K562 (cell line): ENCODE results near the gene OTOP3. TPM values are rescaled to one million over a fixed set of nuclear protein-coding genes. Genes with fewer than 3 reads are reported as not detected.

ENCODE experiments used
- ATAC-seq: fragments of 200-7000 bp; cut with Tn5 transposase; 3 replicates; pipeline ENCODE4 v1.9.1; 2020; ENCODE audit warnings: moderate library complexity
- BruUV-seq: library from RNA; stranded (reverse); fragments of 400-500 nt; replicated peaks from 2 replicates; lab custom pipeline; 2021; lab: Mats Ljungman, UMichigan
- CTCF ChIA-PET: fragments of 300-600 bp; formaldehyde crosslinking; extraction: SDS; loops from one replicate; lab custom pipeline; 2021; ENCODE audit warnings: low intra/inter-chr PET ratio; lab: Yijun Ruan, JAX
- POLR2A ChIA-PET: fragments of 300-600, 350-650 bp; sonication (Branson Sonifier 250); formaldehyde crosslinking; extraction: SDS; loops from one replicate; lab custom pipeline; 2021; ENCODE audit warnings: antibody characterized with exemption, inconsistent platforms; lab: Yijun Ruan, JAX
- DNase-seq, 4 experiments: peaks; one replicate each; pipeline versions ENCODE4 v3.0.0 to v3.0.0-alpha.2; 2011 to 2018; ENCODE audit warnings: low spot score in 3 of 4, mixed read lengths in 3 of 4; ENCODE audit errors: extremely low read depth in 1 of 4
- FAIRE-seq: peaks from 2 replicates; lab custom pipeline; 2011; peaks lifted over from hg19 to GRCh38; lab: Jason Lieb, UNC
- H2AFZ ChIP-seq: 2 replicates; pipeline ENCODE4 v1.6.0; 2011; ENCODE audit warnings: low read depth, low read length, control low read depth, inconsistent platforms
- H3K27ac ChIP-seq: fragments of 200-600 bp; 3 replicates; pipeline ENCODE4 v1.8.0; 2011; ENCODE audit warnings: low read depth, mild to moderate bottlenecking, control low read depth, inconsistent platforms, low read length, moderate library complexity, mixed read lengths; ENCODE audit errors: extremely low read depth
- H3K27me3 ChIP-seq, 2 experiments: fragments of 300-600 bp in 1 of 2; 2 replicates in 1 of 2; 3 replicates in 1 of 2; pipeline versions ENCODE4 v1.6.0 to v1.8.0; 2011; ENCODE audit warnings: inconsistent platforms in 2 of 2, low read length in 2 of 2, mild to moderate bottlenecking in 1 of 2, mixed read lengths in 1 of 2, moderate library complexity in 1 of 2; ENCODE audit not compliant: control insufficient read depth in 2 of 2, insufficient read depth in 2 of 2
- H3K36me3 ChIP-seq: fragments of 300-600 bp; 3 replicates; pipeline ENCODE4 v1.8.0; 2011; ENCODE audit warnings: mild to moderate bottlenecking, low read length, inconsistent platforms; ENCODE audit not compliant: control insufficient read depth, insufficient read depth
- H3K4me1 ChIP-seq, 2 experiments: fragments of 200-600 bp in 1 of 2; replicated peaks in 1 of 2; 2 replicates in 1 of 2; 3 replicates in 1 of 2; pipeline versions ENCODE4 v1.5.1 to v1.8.0; 2011; ENCODE audit warnings: inconsistent platforms in 2 of 2, low read length in 2 of 2, mild to moderate bottlenecking in 1 of 2, mixed read lengths in 1 of 2, moderate library complexity in 1 of 2; ENCODE audit not compliant: control insufficient read depth in 2 of 2, insufficient read depth in 2 of 2
- H3K4me2 ChIP-seq: 2 replicates; pipeline ENCODE4 v1.6.1; 2011; ENCODE audit warnings: low read length, control low read depth, inconsistent platforms, mixed read lengths; ENCODE audit not compliant: insufficient read depth
- H3K4me3 ChIP-seq: fragments of 200-600 bp; sonication (generic), shearing (Covaris generic); 2 replicates; pipeline ENCODE4 v1.5.1; 2016; ENCODE audit warnings: control low read depth, inconsistent platforms
- H3K79me2 ChIP-seq: fragments of 200-600 bp; 3 replicates; pipeline ENCODE4 v1.8.0; 2011; ENCODE audit warnings: low read length, inconsistent platforms; ENCODE audit not compliant: control insufficient read depth, insufficient read depth
- H3K9ac ChIP-seq, 2 experiments: 2 replicates each; pipeline versions ENCODE4 v1.6.0 to v1.6.1; 2011; ENCODE audit warnings: low read depth in 2 of 2, low read length in 2 of 2, control low read depth in 1 of 2, inconsistent platforms in 1 of 2, mild to moderate bottlenecking in 1 of 2, mixed read lengths in 1 of 2; ENCODE audit not compliant: insufficient read depth in 1 of 2
- H3K9me1 ChIP-seq: one replicate; pipeline ENCODE4 v1.6.0; 2011; ENCODE audit warnings: inconsistent platforms, mild to moderate bottlenecking, low read length, moderate library complexity; ENCODE audit not compliant: control insufficient read depth, insufficient read depth
- H3K9me3 ChIP-seq: replicated peaks from 2 replicates; pipeline ENCODE4 v1.5.1; 2011; ENCODE audit warnings: low read depth, low read length, inconsistent platforms; ENCODE audit not compliant: control insufficient read depth, insufficient read depth
- H4K20me1 ChIP-seq: replicated peaks from 2 replicates; pipeline ENCODE4 v1.6.1; 2011; ENCODE audit warnings: low read length, inconsistent platforms, mixed read lengths; ENCODE audit not compliant: control insufficient read depth, insufficient read depth
- ARID2 ChIP-seq: fragments of 450-650 bp; IDR thresholded peaks from 2 replicates; pipeline ENCODE4 v1.6.1; 2017; ENCODE audit warnings: antibody characterized with exemption, mild to moderate bottlenecking
- CEBPG ChIP-seq, 3 experiments: fragments of 200-800 bp in 1 of 3; sonication (Bioruptor generic) in 1 of 3; sonication (generic) in 1 of 3; formaldehyde crosslinking in 1 of 3; IDR thresholded peaks in 2 of 3; conservative IDR thresholded peaks in 1 of 3; 2 replicates each; pipeline versions ENCODE4 v1.6.1 to v1.8.0; 2016 to 2022; ENCODE audit warnings: missing compliant biosample characterization in 2 of 3, missing genetic modification characterization in 2 of 3, mild to moderate bottlenecking in 1 of 3, missing genetic modification reagents in 1 of 3
- GATA2 ChIP-seq: sonication (generic); formaldehyde crosslinking; IDR thresholded peaks from 2 replicates; pipeline ENCODE4 v1.4.0; 2020; ENCODE audit warnings: mild to moderate bottlenecking, missing genetic modification reagents
- HSF4 ChIP-seq: fragments of 250-450 bp; sonication (Bioruptor Pico); IDR thresholded peaks from 2 replicates; pipeline ENCODE4 v2.1.2; 2022; ENCODE audit warnings: mild to moderate bottlenecking, moderate library complexity, borderline replicate concordance
- IRF2 ChIP-seq: sonication (generic); formaldehyde crosslinking; IDR thresholded peaks from 2 replicates; pipeline ENCODE4 v1.8.1; 2022; ENCODE audit warnings: mild to moderate bottlenecking, missing genetic modification reagents
- KLF6 ChIP-seq: fragments of 250-450 bp; sonication (Bioruptor Pico); IDR thresholded peaks from 2 replicates; pipeline ENCODE4 v1.4.0; 2020; ENCODE audit warnings: mild to moderate bottlenecking, moderate library complexity, borderline replicate concordance
- L3MBTL2 ChIP-seq: fragments of 450-650 bp; IDR thresholded peaks from 2 replicates; pipeline ENCODE4 v1.6.1; 2016; ENCODE audit warnings: mild to moderate bottlenecking, moderate library complexity
- POLR2AphosphoS2 ChIP-seq: IDR thresholded peaks from 2 replicates; pipeline ENCODE4 v1.6.1; 2012; ENCODE audit warnings: low read length, improper control_type of control experiment
- SNIP1 ChIP-seq: fragments of 450-650 bp; IDR thresholded peaks from 2 replicates; pipeline ENCODE4 v1.7.1; 2017; ENCODE audit warnings: low read depth, mild to moderate bottlenecking
- ZNF124 ChIP-seq: sonication (generic); formaldehyde crosslinking; IDR thresholded peaks from 2 replicates; pipeline ENCODE4 v1.8.1; 2022; ENCODE audit warnings: missing genetic modification reagents
- ZNF174 ChIP-seq: fragments of 250-450 bp; sonication (Bioruptor Pico); IDR thresholded peaks from 2 replicates; pipeline ENCODE4 v1.4.0; 2020; ENCODE audit warnings: mild to moderate bottlenecking
- ZNF707 ChIP-seq: fragments of 250-450 bp; sonication (Bioruptor Pico); conservative IDR thresholded peaks from 2 replicates; pipeline ENCODE4 v1.8.0; 2022; ENCODE audit warnings: inconsistent platforms, mild to moderate bottlenecking, moderate library complexity
- ZSCAN32 ChIP-seq: fragments of 450-650 bp; formaldehyde crosslinking; IDR thresholded peaks from 2 replicates; pipeline ENCODE4 v1.4.0; 2020; ENCODE audit warnings: mild to moderate bottlenecking, moderate library complexity
- WGBS: fragments of 100-300 bp; shearing (Covaris generic); methylation state at CpG from one replicate; pipeline ENCODE4 v1.1.6; 2016; ENCODE audit warnings: low coverage, mixed read lengths; ENCODE audit not compliant: insufficient coverage; ENCODE audit errors: missing lambda C conversion rate; 5-methylcytosine and 5-hydroxymethylcytosine counted together
- in situ Hi-C: fragments of 300-500 bp; cut with MboI; formaldehyde crosslinking; loops from 4 replicates; pipeline ENCODE4 v1.15.0; 2018; ENCODE audit warnings: inconsistent platforms, mixed read lengths
- intact Hi-C: fragments of 100-400 bp; cut with micrococcal nuclease; formaldehyde crosslinking; loops from 2 replicates; pipeline ENCODE4 v1.14.2; 2022
- polyA plus RNA-seq, 8 experiments: library from polyadenylated mRNA; depleted of rRNA in 4 of 8; stranded (reverse) in 5 of 8; unstranded in 3 of 8; fragments of >200 nt; fragmentation: Nextera tagmentation in 2 of 8; fragmentation: Illumina TruSeq in 1 of 8; extraction: Ambion mirVana in 2 of 8; extraction: Trizol in 1 of 8; gene quantifications; 2 replicates each; pipeline versions ENCODE4 v1.2.1 to v1.2.3, GENCODE V29; 2011 to 2014; ENCODE audit warnings: inconsistent platforms in 1 of 8, missing spikeins in 1 of 8
- total RNA-seq, 7 experiments: library from RNA; depleted of rRNA in 6 of 7; stranded (reverse); fragments of >200 nt in 6 of 7; fragmentation: Illumina TruSeq in 2 of 7; extraction: Trizol in 2 of 7; gene quantifications; 2 replicates each; pipeline versions ENCODE4 v1.2.1 to v1.2.3, GENCODE V29; 2011 to 2021; ENCODE audit warnings: low replicate concordance in 1 of 7
- TF ChIP-seq, protein P1 (sequence below), 2 experiments: fragments of 450-650 bp; IDR thresholded peaks; 2 replicates each; pipeline ENCODE4 v1.6.1; 2018; ENCODE audit warnings: mild to moderate bottlenecking in 2 of 2, low read depth in 1 of 2; ENCODE audit not compliant: partially characterized antibody in 2 of 2

Gene OTOP3
- total and polyA plus RNA-seq, 9 of the 15 experiments (the other 6 are each of a cell fraction or from before 2014, with no cell fraction given) = not detected

DNA sequence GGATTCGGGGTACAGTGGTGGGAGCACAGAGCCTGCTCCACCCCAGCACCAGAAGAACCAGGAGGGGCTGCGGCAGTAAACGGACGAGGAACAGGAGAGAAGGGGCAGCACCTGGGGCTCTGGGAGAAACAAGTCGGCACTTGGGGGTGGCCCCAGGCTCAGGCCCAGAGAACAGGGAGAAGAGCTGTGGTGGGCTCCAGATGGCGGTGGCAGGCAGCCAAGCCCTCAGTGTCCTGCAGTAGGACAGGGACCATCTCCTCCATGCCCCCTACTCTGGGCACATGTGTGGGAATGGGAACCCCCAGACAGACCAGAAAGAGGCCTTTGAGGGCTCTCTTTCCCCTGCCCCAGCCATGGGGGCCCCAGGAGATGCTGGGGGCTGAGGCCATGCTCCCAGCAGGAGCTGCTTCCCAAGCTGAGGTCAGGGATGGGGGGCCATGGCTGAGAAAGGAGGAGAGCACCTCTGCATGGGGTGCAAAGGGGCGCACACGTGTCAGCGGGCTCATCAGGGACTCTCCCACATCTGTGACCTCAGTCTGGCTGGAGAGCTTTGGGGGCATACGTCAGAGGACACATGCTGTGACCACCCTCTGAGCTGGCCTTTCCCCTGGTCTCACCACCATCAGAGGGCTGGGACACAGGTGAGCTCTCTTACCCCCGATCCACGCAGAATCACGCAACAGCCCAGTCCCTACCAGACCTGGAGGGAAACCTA lies 19.4 kb upstream of the OTOP3 start:
- H3K9me1 ChIP-seq = no peaks in the 10 kb centered on the region
- no peak for DNase-seq
- no peaks in the 10 kb centered on the region for H3K79me2 ChIP-seq
- no peak overlapping the region for H2AFZ ChIP-seq
- in situ Hi-C loops = no loop called here
- intact Hi-C loops = no loop called here
- no peak for FAIRE-seq
- H3K4me2 ChIP-seq = no peak overlapping the region
- TF ChIP-seq IRF2 (CRISPR knock-in tag) (no peak), HSF4 (no peak), POLR2AphosphoS2 (no peak), ZNF124 (CRISPR knock-in tag) (no peak), ZSCAN32 (no peak), SNIP1 (no peak), CEBPG (CRISPR knock-in tag; IDR thresholded peaks at IDR 0.05) (no peak), CEBPG (tag; conservative IDR thresholded peaks at IDR 0.05 in 1 of 2, IDR thresholded peaks at IDR 0.05 in 1 of 2) (no peak), GATA2 (CRISPR knock-in tag) (no peak), ARID2 (no peak), ZNF707 (CRISPR knock-in tag) (no peak), KLF6 (CRISPR knock-in tag) (no peak), ZNF174 (no peak), L3MBTL2 (no peak)
- TF ChIP-seq, protein P1, sequence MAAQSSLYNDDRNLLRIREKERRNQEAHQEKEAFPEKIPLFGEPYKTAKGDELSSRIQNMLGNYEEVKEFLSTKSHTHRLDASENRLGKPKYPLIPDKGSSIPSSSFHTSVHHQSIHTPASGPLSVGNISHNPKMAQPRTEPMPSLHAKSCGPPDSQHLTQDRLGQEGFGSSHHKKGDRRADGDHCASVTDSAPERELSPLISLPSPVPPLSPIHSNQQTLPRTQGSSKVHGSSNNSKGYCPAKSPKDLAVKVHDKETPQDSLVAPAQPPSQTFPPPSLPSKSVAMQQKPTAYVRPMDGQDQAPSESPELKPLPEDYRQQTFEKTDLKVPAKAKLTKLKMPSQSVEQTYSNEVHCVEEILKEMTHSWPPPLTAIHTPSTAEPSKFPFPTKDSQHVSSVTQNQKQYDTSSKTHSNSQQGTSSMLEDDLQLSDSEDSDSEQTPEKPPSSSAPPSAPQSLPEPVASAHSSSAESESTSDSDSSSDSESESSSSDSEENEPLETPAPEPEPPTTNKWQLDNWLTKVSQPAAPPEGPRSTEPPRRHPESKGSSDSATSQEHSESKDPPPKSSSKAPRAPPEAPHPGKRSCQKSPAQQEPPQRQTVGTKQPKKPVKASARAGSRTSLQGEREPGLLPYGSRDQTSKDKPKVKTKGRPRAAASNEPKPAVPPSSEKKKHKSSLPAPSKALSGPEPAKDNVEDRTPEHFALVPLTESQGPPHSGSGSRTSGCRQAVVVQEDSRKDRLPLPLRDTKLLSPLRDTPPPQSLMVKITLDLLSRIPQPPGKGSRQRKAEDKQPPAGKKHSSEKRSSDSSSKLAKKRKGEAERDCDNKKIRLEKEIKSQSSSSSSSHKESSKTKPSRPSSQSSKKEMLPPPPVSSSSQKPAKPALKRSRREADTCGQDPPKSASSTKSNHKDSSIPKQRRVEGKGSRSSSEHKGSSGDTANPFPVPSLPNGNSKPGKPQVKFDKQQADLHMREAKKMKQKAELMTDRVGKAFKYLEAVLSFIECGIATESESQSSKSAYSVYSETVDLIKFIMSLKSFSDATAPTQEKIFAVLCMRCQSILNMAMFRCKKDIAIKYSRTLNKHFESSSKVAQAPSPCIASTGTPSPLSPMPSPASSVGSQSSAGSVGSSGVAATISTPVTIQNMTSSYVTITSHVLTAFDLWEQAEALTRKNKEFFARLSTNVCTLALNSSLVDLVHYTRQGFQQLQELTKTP (IDR thresholded peaks at IDR 0.05; ENCODE audit: low read depth in 1 of 2, partially characterized antibody in 2 of 2) = no peak
- 30% methylated on average over 11 of the region's 13 CpGs for WGBS
- H3K27ac ChIP-seq = no peak overlapping the region
- no peaks in the 10 kb centered on the region for H3K9me3 ChIP-seq
- no peaks in the 10 kb centered on the region for H3K36me3 ChIP-seq
- H4K20me1 ChIP-seq = no peaks in the 10 kb centered on the region
- H3K4me1 ChIP-seq = peaks cover 2 to 34% of the 10 kb centered on the region in 2 experiments; a peak in 2 of 5 replicates
- ATAC-seq = no peak
- H3K9ac ChIP-seq = no peak overlapping the region
- no peaks in the 10 kb centered on the region for H3K27me3 ChIP-seq
- no peak overlapping the region for H3K4me3 ChIP-seq
- ChIA-PET POLR2A (interaction anchor here (1.0 to 1.5 kb wide), 3 partner anchors 10 to 23 kb away, joined by 3 read pairs; partner anchors contain the start of gene FADS6), CTCF (no interaction called here)
- BruUV-seq = no TSS peak
